ENCODE data around the gene NARS2. TPM values are rescaled to one million over a fixed set of nuclear protein-coding genes. Genes with fewer than 3 reads are reported as not detected.

NARS2 gene
- total and polyA plus RNA-seq, 9 of the 15 experiments (the other 6 are each of a cell fraction or from before 2014, with no cell fraction given), result 26.8 to 48.0 (median 34.2) TPM

DNA sequence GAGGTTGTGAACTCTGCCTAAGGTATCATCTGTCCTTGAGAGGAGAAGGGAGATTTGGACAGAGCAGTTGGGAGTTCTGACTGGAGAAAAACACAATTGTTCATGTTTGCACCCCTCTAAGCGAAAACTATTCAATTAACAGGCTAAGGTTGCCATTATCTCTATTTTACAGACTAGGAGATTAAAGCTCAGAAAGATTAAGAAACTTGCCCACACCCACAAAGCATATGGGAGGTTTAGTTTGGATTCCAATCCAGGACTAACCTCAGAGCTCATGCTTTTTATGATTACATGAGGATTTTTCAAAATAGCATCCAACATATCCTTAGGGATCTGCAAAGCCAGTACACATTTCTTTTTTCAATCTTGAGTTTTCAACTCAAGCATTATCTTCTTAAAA lies 179.1 kb downstream of the NARS2 start:
- in situ Hi-C loops (cut with MboI), result no loop called here
- peak; percentile 37 for FAIRE-seq
- TF ChIP-seq RCOR1 (IDR thresholded peaks at IDR 0.05; ENCODE audit: borderline replicate concordance in 1 of 2, low read depth in 2 of 2, low read length in 2 of 2) (peak in 1 of 2 experiments; percentile 74; a peak in 2 of 4 replicates), MCM3 (IDR thresholded peaks at IDR 0.05) (no peak), RBM15 (IDR thresholded peaks at IDR 0.05; ENCODE audit: insufficient read depth, low read length) (no peak), EP300 (IDR thresholded peaks at IDR 0.05; ENCODE audit: low read length) (peak; percentile 42; the same call in 1 of the 2 replicates), ADNP (tag; IDR thresholded peaks at IDR 0.05) (0 out of 2 replicates have a peak, but pooled peaks have one; percentile 22), ZNF766 (CRISPR knock-in tag; conservative IDR thresholded peaks at IDR 0.05) (peak; percentile 24; the same call in 1 of the 2 replicates), ZNF444 (CRISPR knock-in tag; IDR thresholded peaks at IDR 0.05) (no peak), SMAD4 (CRISPR knock-in tag; conservative IDR thresholded peaks at IDR 0.05) (no peak), KAT7 (CRISPR knock-in tag; IDR thresholded peaks at IDR 0.05; ENCODE audit: borderline replicate concordance) (no peak), MTA1 (IDR thresholded peaks at IDR 0.05; ENCODE audit: borderline replicate concordance) (0 out of 2 replicates have a peak, but pooled peaks have one; percentile 14), BRD9 (IDR thresholded peaks at IDR 0.05; ENCODE audit: low read depth, partially characterized antibody) (no peak), SOX6 (IDR thresholded peaks at IDR 0.05) (peak; percentile 39; the same call in 1 of the 2 replicates), TCF3 (CRISPR knock-in tag; IDR thresholded peaks at IDR 0.05) (peak; percentile 62), MEIS2 (IDR thresholded peaks at IDR 0.05; ENCODE audit: partially characterized antibody) (no peak), CBFA2T3 (IDR thresholded peaks at IDR 0.05) (peak; percentile 76), TAL1 (IDR thresholded peaks at IDR 0.05) (peak; percentile 56; the same call in 1 of the 2 replicates), ZFP30 (CRISPR knock-in tag; IDR thresholded peaks at IDR 0.05; ENCODE audit: borderline replicate concordance) (no peak)
- TF ChIP-seq, protein P1, sequence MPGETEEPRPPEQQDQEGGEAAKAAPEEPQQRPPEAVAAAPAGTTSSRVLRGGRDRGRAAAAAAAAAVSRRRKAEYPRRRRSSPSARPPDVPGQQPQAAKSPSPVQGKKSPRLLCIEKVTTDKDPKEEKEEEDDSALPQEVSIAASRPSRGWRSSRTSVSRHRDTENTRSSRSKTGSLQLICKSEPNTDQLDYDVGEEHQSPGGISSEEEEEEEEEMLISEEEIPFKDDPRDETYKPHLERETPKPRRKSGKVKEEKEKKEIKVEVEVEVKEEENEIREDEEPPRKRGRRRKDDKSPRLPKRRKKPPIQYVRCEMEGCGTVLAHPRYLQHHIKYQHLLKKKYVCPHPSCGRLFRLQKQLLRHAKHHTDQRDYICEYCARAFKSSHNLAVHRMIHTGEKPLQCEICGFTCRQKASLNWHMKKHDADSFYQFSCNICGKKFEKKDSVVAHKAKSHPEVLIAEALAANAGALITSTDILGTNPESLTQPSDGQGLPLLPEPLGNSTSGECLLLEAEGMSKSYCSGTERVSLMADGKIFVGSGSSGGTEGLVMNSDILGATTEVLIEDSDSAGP (CRISPR knock-in tag; IDR thresholded peaks at IDR 0.05), result no peak
- TF ChIP-seq, protein P2, sequence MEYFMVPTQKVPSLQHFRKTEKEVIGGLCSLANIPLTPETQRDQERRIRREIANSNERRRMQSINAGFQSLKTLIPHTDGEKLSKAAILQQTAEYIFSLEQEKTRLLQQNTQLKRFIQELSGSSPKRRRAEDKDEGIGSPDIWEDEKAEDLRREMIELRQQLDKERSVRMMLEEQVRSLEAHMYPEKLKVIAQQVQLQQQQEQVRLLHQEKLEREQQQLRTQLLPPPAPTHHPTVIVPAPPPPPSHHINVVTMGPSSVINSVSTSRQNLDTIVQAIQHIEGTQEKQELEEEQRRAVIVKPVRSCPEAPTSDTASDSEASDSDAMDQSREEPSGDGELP (CRISPR knock-in tag; IDR thresholded peaks at IDR 0.05; ENCODE audit: borderline replicate concordance), result no peak
- TF ChIP-seq, protein P3, sequence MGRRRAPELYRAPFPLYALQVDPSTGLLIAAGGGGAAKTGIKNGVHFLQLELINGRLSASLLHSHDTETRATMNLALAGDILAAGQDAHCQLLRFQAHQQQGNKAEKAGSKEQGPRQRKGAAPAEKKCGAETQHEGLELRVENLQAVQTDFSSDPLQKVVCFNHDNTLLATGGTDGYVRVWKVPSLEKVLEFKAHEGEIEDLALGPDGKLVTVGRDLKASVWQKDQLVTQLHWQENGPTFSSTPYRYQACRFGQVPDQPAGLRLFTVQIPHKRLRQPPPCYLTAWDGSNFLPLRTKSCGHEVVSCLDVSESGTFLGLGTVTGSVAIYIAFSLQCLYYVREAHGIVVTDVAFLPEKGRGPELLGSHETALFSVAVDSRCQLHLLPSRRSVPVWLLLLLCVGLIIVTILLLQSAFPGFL (CRISPR knock-in tag; IDR thresholded peaks at IDR 0.05), result no peak

More for the DNA sequence above, 179.1 kb downstream of the NARS2 start:
- H3K27ac ChIP-seq (ENCODE audit: extremely low read depth, low read depth, low read length), result no peak overlapping the region
- H3K4me1 ChIP-seq (replicated peaks in 1 of 2; ENCODE audit: control insufficient read depth in 2 of 2, insufficient read depth in 2 of 2, low read length in 2 of 2), result peaks cover 32 to 59% of the 10 kb centered on the region in 2 experiments
- no peak overlapping the region for H3K4me2 ChIP-seq (ENCODE audit: insufficient read depth, low read length)
- H4K20me1 ChIP-seq (replicated peaks; ENCODE audit: control insufficient read depth, insufficient read depth, low read length), result peaks cover 6% of the 10 kb centered on the region; the same call in 1 of the 2 replicates
- no peaks in the 10 kb centered on the region for H3K9me3 ChIP-seq (replicated peaks; ENCODE audit: control insufficient read depth, insufficient read depth, low read depth, low read length)
- WGBS (ENCODE audit: insufficient coverage, low coverage, missing lambda C conversion rate), result 0% methylated on average over 1 of the region's 1 CpG
- H3K9ac ChIP-seq (ENCODE audit: insufficient read depth in 1 of 2, low read depth in 2 of 2, low read length in 2 of 2), result peak overlapping the region in 1 of 2 experiments; percentile 31; a peak in 1 of 4 replicates
- ATAC-seq, result peak; percentile 13
- H3K36me3 ChIP-seq (ENCODE audit: control insufficient read depth, insufficient read depth, low read length), result no peaks in the 10 kb centered on the region
- intact Hi-C loops (cut with micrococcal nuclease), result no loop called here
- POLR2A ChIA-PET, result interaction anchor here (0.6 to 0.9 kb wide), 2 partner anchors 9 to 44 kb away, joined by 3 to 4 read pairs; no protein-coding TSS in a partner anchor
- no peak overlapping the region for H3K4me3 ChIP-seq
- no peak for DNase-seq (ENCODE audit: extremely low read depth in 1 of 4, low spot score in 3 of 4)
- H3K9me1 ChIP-seq (ENCODE audit: control insufficient read depth, insufficient read depth, low read length), result peaks cover 5% of the 10 kb centered on the region
- H3K79me2 ChIP-seq (ENCODE audit: control insufficient read depth, insufficient read depth, low read length), result peaks cover 88% of the 10 kb centered on the region
- H3K27me3 ChIP-seq (ENCODE audit: control insufficient read depth in 2 of 2, insufficient read depth in 2 of 2, low read length in 2 of 2), result no peaks in the 10 kb centered on the region
- H2AFZ ChIP-seq (ENCODE audit: low read depth, low read length), result no peak overlapping the region
- BruUV-seq (replicated peaks), result no TSS peak
- CTCF ChIA-PET (ENCODE audit: low intra/inter-chr PET ratio), result no interaction called here

Data from K562 (cell line).